Measurements from ENCODE around the gene LVRN. TPM values are rescaled to one million over a fixed set of nuclear protein-coding genes. Genes with fewer than 3 reads are reported as not detected.

Gene LVRN
- total RNA-seq, 1 donor from 2014 or later, result 0.26 TPM

- no peaks in the 10 kb centered on the region for H3K36me3 ChIP-seq (ENCODE audit: control insufficient read depth, insufficient read depth, low read length)
- no peaks in the 10 kb centered on the region for H3K27me3 ChIP-seq (ENCODE audit: control insufficient read depth, insufficient read depth, low read length)
- no peak overlapping the region for H3K4me3 ChIP-seq (ENCODE audit: low read depth, low read length)
- DNase-seq (ENCODE audit: low read depth), result no peak
- no peak for FAIRE-seq
- no peak for TF ChIP-seq CTCF (IDR thresholded peaks at IDR 0.05; ENCODE audit: insufficient read depth, low read length, severe bottlenecking)
Measured at GRCh38 chr5:116071211-116071610, 108.9 kb downstream of the LVRN start.

- DNase-seq (ENCODE audit: low read depth) (no peak), FAIRE-seq (no peak)
- no peak for TF ChIP-seq CTCF (IDR thresholded peaks at IDR 0.05; ENCODE audit: insufficient read depth, low read length, severe bottlenecking)
- Histone ChIP-seq H3K36me3 (ENCODE audit: control insufficient read depth, insufficient read depth, low read length) (no peaks in the 10 kb centered on the region), H3K4me3 (ENCODE audit: low read depth, low read length) (no peak overlapping the region), H3K27me3 (ENCODE audit: control insufficient read depth, insufficient read depth, low read length) (no peaks in the 10 kb centered on the region)
Measured at GRCh38 chr5:116075191-116075831, 113.0 kb downstream of the LVRN start.

- no peak for TF ChIP-seq CTCF (IDR thresholded peaks at IDR 0.05; ENCODE audit: insufficient read depth, low read length, severe bottlenecking)
- DNase-seq (ENCODE audit: low read depth) (peak; percentile 6), FAIRE-seq (no peak)
- no peaks in the 10 kb centered on the region for H3K36me3 ChIP-seq (ENCODE audit: control insufficient read depth, insufficient read depth, low read length)
- no peaks in the 10 kb centered on the region for H3K27me3 ChIP-seq (ENCODE audit: control insufficient read depth, insufficient read depth, low read length)
- no peak overlapping the region for H3K4me3 ChIP-seq (ENCODE audit: low read depth, low read length)
Measured at GRCh38 chr5:116076496-116076895, 114.2 kb downstream of the LVRN start.

Other genes starting within 250 kb of the LVRN start
- not detected in 2 replicates for gene CDO1, start 145.8 kb upstream of the LVRN start, total RNA-seq
- gene ATG12, start 120.9 kb upstream of the LVRN start, total RNA-seq, result 28.8 and 45.5 TPM in 2 replicates
- 104 and 117 TPM in 2 replicates for gene AP3S1, start 120.5 kb upstream of the LVRN start, total RNA-seq
- not detected in 2 replicates for gene ARL14EPL, start 70.0 kb downstream of the LVRN start, total RNA-seq
- gene COMMD10, start 122.5 kb downstream of the LVRN start, total RNA-seq, result 29.1 and 30.3 TPM in 2 replicates